ENCODE data around the gene OR4C12. TPM values are rescaled to one million over a fixed set of nuclear protein-coding genes. Genes with fewer than 3 reads are reported as not detected.
"Not testable (repeated sequence)": the region's sequence is repeated elsewhere in the genome, so short reads cannot be mapped to it uniquely, and the experiment has no call there.

Gene OR4C12
- not detected for polyA plus RNA-seq (2012; ENCODE audit: insufficient read depth, insufficient read length)

DNA sequence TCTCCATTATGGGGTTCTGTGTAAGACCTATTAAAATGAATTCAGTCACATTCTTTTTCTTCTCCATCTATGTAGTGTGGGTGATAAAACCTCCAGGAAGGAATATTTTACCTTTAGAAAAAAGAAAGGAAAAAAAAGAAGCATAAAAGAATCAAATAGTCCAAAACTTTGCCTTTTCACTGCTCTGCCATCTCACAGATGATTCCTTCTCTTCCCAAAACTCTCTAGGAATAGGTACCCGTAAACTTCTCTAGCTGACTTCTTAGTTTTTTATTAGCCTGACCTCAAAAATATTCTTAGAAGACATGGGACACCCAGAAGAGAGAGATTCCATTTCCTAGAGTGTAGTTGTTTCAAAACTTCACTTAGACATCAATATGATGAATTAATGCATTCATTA is at the start of gene OR4C12:
OR4C12 (minus strand) TSS at position 101 of the 400 bp plus-strand sequence; CDS start at position 67, 34 bp downstream.
- DNase-seq (ENCODE audit: low read depth, low spot score); H3K4me3 ChIP-seq (ENCODE audit: low read length): not testable (repeated sequence)

DNA sequence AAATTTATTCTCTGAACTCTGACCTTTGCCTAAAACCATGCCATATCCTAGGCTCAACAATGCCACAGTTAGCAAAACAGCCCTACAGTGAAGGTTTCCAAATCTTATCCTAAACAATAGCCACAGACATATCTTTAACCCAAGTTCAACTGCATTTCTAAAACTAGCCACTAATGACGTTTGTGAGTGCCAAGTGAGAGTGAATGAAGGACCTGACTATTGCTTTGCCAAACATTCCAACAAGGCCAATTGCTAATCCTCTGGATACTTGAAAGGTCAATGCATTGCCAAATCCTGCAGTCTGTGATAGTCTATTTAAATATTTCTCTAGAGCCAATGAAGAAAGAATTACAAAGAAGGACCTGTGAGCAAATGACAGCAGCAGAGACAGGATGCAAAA is 47.9 kb upstream of the OR4C12 start:
- no peak for DNase-seq (ENCODE audit: low read depth, low spot score)
- H3K4me3 ChIP-seq (ENCODE audit: low read length), result no peak overlapping the region

DNA sequence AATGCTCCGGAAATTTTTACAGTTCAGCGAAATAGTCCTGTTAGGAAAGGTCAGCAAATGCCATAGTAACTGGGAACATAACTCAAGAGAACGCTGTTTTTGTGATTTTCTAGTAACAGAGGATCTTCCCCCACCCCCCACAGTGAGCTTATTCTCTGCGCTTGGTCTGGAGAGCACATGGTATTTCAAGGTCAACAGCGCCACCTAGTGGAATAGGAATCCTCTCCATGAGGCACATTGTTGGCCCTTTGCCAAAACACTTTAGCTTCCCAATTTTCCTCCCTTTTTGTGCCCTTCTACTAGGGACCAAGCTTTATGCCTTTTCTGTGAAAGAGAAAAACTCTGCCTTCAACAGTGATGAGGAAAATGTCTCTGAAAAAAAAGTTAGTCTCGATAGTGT is 13.2 kb upstream of the OR4C12 start:
- peak; percentile 71 for DNase-seq (ENCODE audit: low read depth, low spot score)

GRCh38 chr11:49973439-49973838 is 8.9 kb downstream of the OR4C12 start:
- DNase-seq (ENCODE audit: low read depth, low spot score); H3K4me3 ChIP-seq (ENCODE audit: low read length): not testable (repeated sequence)

More for the DNA sequence above, 13.2 kb upstream of the OR4C12 start:
- no peak overlapping the region for H3K4me3 ChIP-seq (ENCODE audit: low read length)

DNA sequence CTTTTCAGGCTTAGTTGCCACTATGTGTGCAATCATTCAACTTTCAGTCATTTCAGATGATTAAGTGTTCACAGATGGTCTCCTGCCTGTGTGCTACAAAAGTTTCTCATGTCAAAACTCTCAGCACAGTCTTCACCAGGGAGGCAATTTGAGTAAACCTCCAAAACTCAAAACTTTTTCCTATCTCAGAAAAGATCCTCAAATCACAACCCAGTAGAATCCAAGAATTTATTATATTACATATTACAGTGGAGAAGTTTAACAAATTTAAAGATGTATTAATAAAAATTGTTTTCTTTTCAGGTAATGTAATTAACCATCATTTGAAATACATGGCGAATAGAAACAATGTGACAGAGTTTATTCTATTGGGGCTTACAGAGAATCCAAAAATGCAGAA is 30.2 kb downstream of the OR4C12 start, which contains the start of gene OR4C13:
OR4C13 (plus strand) TSS at position 301 of the 400 bp plus-strand sequence; CDS start at position 333, 32 bp downstream.
- H3K4me3 ChIP-seq (ENCODE audit: low read length), result no peak within 1 kb of the TSS
- no peak for DNase-seq (ENCODE audit: low read depth, low spot score)

- DNase-seq (ENCODE audit: low read depth, low spot score); H3K4me3 ChIP-seq (ENCODE audit: low read length): not testable (repeated sequence)
These were observed 33.6 kb downstream of the OR4C12 start for GRCh38 chr11:49948701-49949100.
